HepG2 (cell line): ENCODE data around the gene VWA7.

ENCODE experiments used
- BHLHE40 ChIP-seq: IDR thresholded peaks from 2 replicates; pipeline ENCODE4 v1.6.1; 2011; ENCODE audit warnings: low read length, improper control_type of control experiment
- CTCF ChIP-seq: sonication (generic); formaldehyde crosslinking; IDR thresholded peaks from 2 replicates; pipeline ENCODE4 v1.5.0; 2020; ENCODE audit warnings: mild to moderate bottlenecking, missing genetic modification reagents, moderate library complexity
- FOXM1 ChIP-seq: sonication (generic); formaldehyde crosslinking; IDR thresholded peaks from 2 replicates; pipeline ENCODE4 v1.5.0; 2020; ENCODE audit warnings: missing genetic modification reagents
- HCFC1 ChIP-seq: fragments of 150-350 bp; IDR thresholded peaks from 2 replicates; pipeline ENCODE4 v1.6.1; 2014; ENCODE audit warnings: low read depth, low read length
- MLLT10 ChIP-seq: sonication (generic); formaldehyde crosslinking; IDR thresholded peaks from 2 replicates; pipeline ENCODE4 v1.4.0; 2020; ENCODE audit warnings: missing genetic modification reagents
- TFE3 ChIP-seq: IDR thresholded peaks from 2 replicates; pipeline ENCODE4 v1.6.1; 2016
- ZNF24 ChIP-seq: fragments of 450-650 bp; IDR thresholded peaks from 2 replicates; pipeline ENCODE4 v1.6.1; 2017; ENCODE audit warnings: antibody characterized with exemption, mild to moderate bottlenecking
- ZNF670 ChIP-seq: sonication (generic); formaldehyde crosslinking; IDR thresholded peaks from 2 replicates; pipeline ENCODE4 v1.8.0; 2022; ENCODE audit warnings: mild to moderate bottlenecking, missing genetic modification reagents, borderline replicate concordance
- ZNF713 ChIP-seq: sonication (generic); formaldehyde crosslinking; IDR thresholded peaks from 2 replicates; pipeline ENCODE4 v1.4.0; 2020; ENCODE audit warnings: mild to moderate bottlenecking, missing genetic modification reagents

- TF ChIP-seq CTCF (CRISPR knock-in tag) (no peak), ZNF713 (CRISPR knock-in tag) (no peak), BHLHE40 (no peak), TFE3 (CRISPR knock-in tag) (no peak), ZNF24 (no peak), FOXM1 (CRISPR knock-in tag) (no peak), ZNF670 (CRISPR knock-in tag) (no peak), MLLT10 (no peak), HCFC1 (no peak)
Measured at GRCh38 chr6:31723980-31724691, 53.0 kb downstream of the VWA7 start.
